Measurements from ENCODE around the gene CCDC122. TPM values are rescaled to one million over a fixed set of nuclear protein-coding genes. Genes with fewer than 3 reads are reported as not detected.

Gene CCDC122
- total and polyA plus RNA-seq, 2 of the 8 experiments (the other 6 are each of a cell fraction or from before 2014, with no cell fraction given): 2.9 to 5.8 TPM

GRCh38 chr13:43884222-43884621, 4.7 kb upstream of the CCDC122 start:
- H3K9me3 ChIP-seq (ENCODE audit: insufficient read depth in 2 of 2, low read depth in 1 of 2, low read length in 1 of 2): no peaks in the 10 kb centered on the region
- H3K4me3 ChIP-seq (ENCODE audit: extremely low read depth in 1 of 4, insufficient read depth in 2 of 4, low read depth in 3 of 4, low read length in 4 of 4): no peak overlapping the region
- H3K79me2 ChIP-seq (ENCODE audit: control insufficient read depth in 1 of 2, insufficient read depth in 2 of 2, low read length in 2 of 2): no peaks in the 10 kb centered on the region
- no peak overlapping the region for H2BK15ac ChIP-seq (ENCODE audit: low read length)
- peaks cover 0 to 3% (median under 1%) of the 10 kb centered on the region in 4 experiments; a peak in 1 of 7 replicates for H3K4me1 ChIP-seq (replicated peaks in 1 of 4; ENCODE audit: control insufficient read depth in 3 of 4, insufficient read depth in 4 of 4, low read length in 3 of 4)
- no peak overlapping the region for H3K4ac ChIP-seq (replicated peaks; ENCODE audit: insufficient read length, low read depth, low read length)
- no peak overlapping the region for H4K5ac ChIP-seq (ENCODE audit: insufficient read length, low read depth, low read length)
- no peak overlapping the region for H3K18ac ChIP-seq (ENCODE audit: extremely low read depth, low read length)
- H3K23me2 ChIP-seq (ENCODE audit: low read depth, low read length): peaks cover 4% of the 10 kb centered on the region; the same call in 1 of the 2 replicates
- H3K27me3 ChIP-seq (replicated peaks in 1 of 4; ENCODE audit: control insufficient read depth in 3 of 4, extremely low read depth in 1 of 4, insufficient read depth in 3 of 4, low read length in 3 of 4): peaks cover 0 to 8% (median 4%) of the 10 kb centered on the region in 4 experiments; a peak in 4 of 7 replicates
- no peak overlapping the region for H3K27ac ChIP-seq (ENCODE audit: low read depth, low read length)
- H4K91ac ChIP-seq (replicated peaks; ENCODE audit: insufficient read length, low read length): no peak overlapping the region
- H3K36me3 ChIP-seq (ENCODE audit: control insufficient read depth in 2 of 4, insufficient read depth in 4 of 4, low read length in 3 of 4): no peaks in the 10 kb centered on the region
- FAIRE-seq: peak; percentile 75
- ChIA-PET CTCF (ENCODE audit: partially characterized antibody) (interaction anchor here (1.2 kb wide), 1 partner anchor 24 kb away, joined by 4 read pairs; no protein-coding TSS in a partner anchor), POLR2A (ENCODE audit: partially characterized antibody) (interaction anchor here (1.1 kb wide), 1 partner anchor 551 kb away, joined by 3 read pairs; no protein-coding TSS in a partner anchor)
- no peak overlapping the region for H2AK5ac ChIP-seq (ENCODE audit: low read depth, low read length)
- H3K4me2 ChIP-seq (ENCODE audit: insufficient read depth in 1 of 2, low read depth in 2 of 2, low read length in 2 of 2): no peak overlapping the region; a peak in 1 of 4 replicates
- no peak overlapping the region for H2AFZ ChIP-seq (ENCODE audit: low read length)
- H3K23ac ChIP-seq (ENCODE audit: insufficient read length): no peak overlapping the region
- no peak overlapping the region for H4K8ac ChIP-seq (ENCODE audit: extremely low read depth, insufficient read depth, low read length)
- no peak overlapping the region for H3K14ac ChIP-seq (ENCODE audit: insufficient read length)
- WGBS, 2 experiments (ENCODE audit: extremely low coverage in 1 of 2, insufficient coverage in 1 of 2, insufficient read length in 1 of 2, insufficient replicate concordance in 2 of 2, low coverage in 1 of 2, low lambda C conversion rate in 2 of 2, missing lambda C conversion rate in 1 of 2): 100% methylated on average over 1 of the region's 1 CpG; no CpG with 5 or more reads in 1 of the 2 experiments
- H2BK5ac ChIP-seq (ENCODE audit: low read depth, low read length): no peak overlapping the region
- H2BK20ac ChIP-seq (ENCODE audit: low read length): no peak overlapping the region
- no peak overlapping the region for H3K9ac ChIP-seq (replicated peaks in 1 of 4; ENCODE audit: extremely low read depth in 1 of 4, low read depth in 3 of 4, low read length in 3 of 4)
- no peak for DNase-seq (ENCODE audit: low read depth in 1 of 2, low spot score in 2 of 2)
- H2BK12ac ChIP-seq (ENCODE audit: low read depth, low read length): no peak overlapping the region
- H4K20me1 ChIP-seq (replicated peaks in 1 of 2; ENCODE audit: control insufficient read depth in 1 of 2, insufficient read depth in 2 of 2, low read length in 2 of 2): no peaks in the 10 kb centered on the region
- no peak overlapping the region for H2BK120ac ChIP-seq (replicated peaks; ENCODE audit: low read depth, low read length)
- no peaks in the 10 kb centered on the region for H3K79me1 ChIP-seq (ENCODE audit: low read depth, low read length)
- no peak overlapping the region for H3K56ac ChIP-seq (replicated peaks; ENCODE audit: insufficient read length, low read depth, low read length)
- TF ChIP-seq KDM5A (IDR thresholded peaks at IDR 0.05; ENCODE audit: low read length) (no peak), CHD2 (IDR thresholded peaks at IDR 0.05; ENCODE audit: low read length) (no peak), BCL11A (IDR thresholded peaks at IDR 0.05; ENCODE audit: low read depth in 2 of 2, low read length in 2 of 2) (no peak), GTF2F1 (IDR thresholded peaks at IDR 0.05; ENCODE audit: borderline replicate concordance, low read depth, low read length) (no peak), TBP (IDR thresholded peaks at IDR 0.05; ENCODE audit: low read depth, low read length) (no peak), JUND (IDR thresholded peaks at IDR 0.05; ENCODE audit: low read length) (no peak), YY1 (IDR thresholded peaks at IDR 0.05; ENCODE audit: low read depth, low read length) (no peak), CBX5 (IDR thresholded peaks at IDR 0.05; ENCODE audit: low read depth, low read length) (no peak)
